HG03095 (cell line): ENCODE data around the gene DPP7.
A peak's percentile ranks its signal among the peaks of the same experiment; 100 is the strongest.
"Not testable (repeated sequence)": the region's sequence is repeated elsewhere in the genome, so short reads cannot be mapped to it uniquely, and the experiment has no call there.

Source experiments
- ATAC-seq: cut with Tn5 transposase; IDR thresholded peaks from one replicate; pipeline ENCODE4 v1.9.1; 2021; ENCODE audit warnings: moderate library complexity; ENCODE audit not compliant: unreplicated experiment

DPP7 gene

GRCh38 chr9:137075275-137075775 lies 39.2 kb downstream of the DPP7 start:
- no peak for ATAC-seq

DNA sequence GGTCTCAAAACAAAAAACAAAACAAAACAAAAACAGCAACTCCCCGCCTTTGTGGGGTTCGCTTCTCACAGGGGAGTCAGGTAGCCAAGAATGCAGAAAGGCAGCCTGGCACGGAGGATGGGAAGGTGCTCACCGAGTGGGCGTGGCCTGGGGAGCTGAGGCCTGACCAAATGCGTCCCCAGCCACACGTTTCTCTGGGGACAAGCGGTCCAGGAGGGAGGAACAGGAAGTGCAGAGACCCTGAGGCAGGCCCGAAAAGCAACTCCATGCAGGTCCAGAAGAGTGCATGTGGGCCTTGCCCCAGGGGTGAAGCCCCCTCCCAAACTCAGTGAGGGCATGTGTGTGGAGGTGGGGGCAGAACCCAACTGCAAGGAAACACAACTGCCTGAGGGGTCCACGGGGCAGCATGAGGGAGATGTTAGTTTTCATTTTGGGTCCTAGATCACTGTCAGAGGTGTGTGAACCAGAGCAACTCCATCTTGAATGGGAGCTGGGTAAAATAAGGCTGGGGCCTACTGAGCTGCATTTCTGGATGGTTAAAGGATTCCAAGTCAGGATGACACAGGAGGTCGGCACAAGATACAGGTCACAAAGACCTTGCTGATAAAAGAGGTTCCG lies 39.8 kb downstream of the DPP7 start:
- ATAC-seq = no peak

GRCh38 chr9:137073992-137074399 lies 40.5 kb downstream of the DPP7 start:
- ATAC-seq = no peak

DNA sequence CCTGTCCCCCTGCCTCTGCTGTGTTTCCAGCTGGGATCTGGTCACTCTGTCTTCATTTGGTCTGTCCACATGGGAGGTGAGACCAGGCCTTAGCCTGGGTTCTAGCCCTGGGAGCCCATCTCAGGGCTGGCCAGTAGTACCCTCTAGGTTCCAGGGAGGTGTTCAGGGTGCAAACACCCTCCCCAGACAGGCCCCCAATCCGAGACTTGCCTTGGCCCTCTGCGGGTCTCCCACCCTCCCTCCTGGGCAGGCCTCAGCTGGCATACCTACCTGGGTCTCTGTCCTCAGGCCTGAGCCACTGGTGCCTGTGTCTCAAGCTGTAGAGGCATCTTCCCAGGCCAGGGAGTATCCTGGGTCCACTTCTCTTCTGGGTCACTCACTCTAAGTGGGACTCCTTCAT lies 43.3 kb downstream of the DPP7 start:
- ATAC-seq = no peak

DNA sequence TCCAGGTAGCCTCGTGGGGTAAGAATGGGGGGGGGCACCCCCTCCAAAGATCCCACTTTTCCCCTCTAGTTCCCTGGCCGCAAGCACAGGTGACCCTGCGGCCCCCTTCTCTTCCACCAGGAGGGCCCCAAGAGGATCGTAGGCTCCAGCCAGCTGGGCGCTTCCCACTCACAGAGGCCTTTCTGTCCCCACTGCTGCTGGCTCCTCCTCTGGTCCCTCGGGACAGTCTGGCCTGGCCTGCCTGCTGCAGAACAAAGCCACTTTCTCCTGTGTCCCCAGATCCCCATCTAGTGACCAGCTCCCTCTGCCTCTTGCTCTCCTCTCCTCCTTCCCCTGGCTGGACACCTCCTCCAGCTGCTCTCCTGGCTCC lies 43.6 kb downstream of the DPP7 start:
- ATAC-seq = peak; percentile 7

DNA sequence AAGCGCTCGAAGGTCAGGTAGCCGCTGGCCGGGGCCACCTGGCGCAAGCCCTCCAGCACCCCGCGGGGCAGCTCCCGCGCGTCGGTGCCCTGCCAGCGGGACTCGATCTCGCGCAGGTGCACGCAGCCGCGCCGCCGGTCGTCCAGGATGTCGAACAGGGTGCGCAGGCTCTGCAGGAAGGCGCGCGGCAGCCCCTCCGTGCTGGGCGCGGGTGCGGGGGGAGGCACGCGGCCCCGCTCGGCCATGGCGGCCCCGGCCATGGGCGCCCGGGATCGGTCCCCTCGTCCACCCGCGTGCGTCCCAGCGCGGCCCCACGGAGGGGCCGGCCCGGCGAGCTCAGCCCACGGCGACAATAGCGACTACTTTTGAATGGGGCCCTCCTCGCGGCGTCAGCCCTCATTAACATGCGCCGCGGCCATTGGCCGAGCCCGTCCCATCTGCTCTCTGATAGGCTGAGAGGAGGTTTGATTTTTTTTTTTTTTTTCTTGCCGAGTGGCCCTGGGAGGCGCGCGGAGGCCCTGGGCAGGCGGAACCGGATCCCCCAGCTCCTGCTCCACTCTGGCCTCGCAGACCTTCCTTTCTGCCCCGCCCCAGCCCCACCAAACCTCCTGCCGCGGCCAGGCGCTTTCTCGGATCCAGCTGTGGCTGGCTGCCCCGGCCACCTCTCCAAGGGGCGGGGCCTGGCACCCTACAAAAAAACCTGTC lies 44.2 kb downstream of the DPP7 start, which contains the start of gene SAPCD2:
Gene SAPCD2 (minus strand): TSS at position 357 of the 705 bp plus-strand sequence. CDS start 97 bp downstream, at position 260.
- ATAC-seq = peak; percentile 50

- ATAC-seq = no peak
Observed at GRCh38 chr9:137069508-137070091, 44.9 kb downstream of the DPP7 start.

DNA sequence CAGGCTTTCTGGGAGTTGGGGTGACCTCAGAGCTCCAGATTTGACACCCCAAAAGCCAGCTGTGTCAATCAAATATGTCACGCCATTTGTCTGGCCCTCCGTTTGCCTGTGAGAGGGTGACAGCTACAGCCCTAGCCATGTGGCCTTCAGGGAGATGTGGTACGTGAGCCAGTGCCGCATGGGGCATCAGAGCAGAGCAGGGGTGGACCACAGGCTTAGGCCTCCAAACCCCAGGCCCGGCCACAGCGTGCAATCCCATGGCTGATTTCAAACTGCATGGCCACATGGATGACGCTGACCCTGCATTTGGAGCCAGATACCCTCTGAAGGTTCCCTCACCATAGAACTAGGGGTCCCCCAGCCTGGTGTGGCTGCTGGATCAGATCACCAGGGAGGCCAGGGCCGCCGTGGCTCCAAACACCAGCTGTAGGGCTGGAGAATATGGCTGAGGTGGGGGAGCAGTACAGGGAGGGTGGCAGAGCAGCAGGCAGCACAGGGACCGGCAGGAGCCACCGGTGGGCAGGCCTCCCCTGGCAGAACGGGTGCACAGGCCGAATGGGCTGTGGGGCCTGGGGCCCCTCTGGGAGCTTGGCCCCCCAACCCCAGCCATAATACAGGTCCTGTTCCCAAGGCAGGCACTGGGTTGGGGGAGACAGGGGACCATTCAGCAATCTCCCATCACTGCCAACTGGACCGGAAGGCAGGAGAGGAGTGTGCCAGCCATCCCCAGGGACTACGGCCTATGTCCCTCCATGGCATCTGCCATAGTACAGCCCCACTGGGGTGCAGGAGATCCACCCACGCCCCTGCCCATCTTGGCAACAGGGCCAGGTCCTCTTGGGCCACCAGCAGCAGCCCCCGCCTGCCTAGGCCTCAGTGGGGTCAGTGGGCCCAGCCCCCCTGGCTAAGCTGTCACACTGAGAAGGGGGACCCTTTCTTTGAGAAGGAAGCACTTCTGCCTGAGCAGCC lies 45.7 kb downstream of the DPP7 start:
- no peak for ATAC-seq

- no peak for ATAC-seq
Observed at GRCh38 chr9:137067860-137068538, 46.5 kb downstream of the DPP7 start.

DNA sequence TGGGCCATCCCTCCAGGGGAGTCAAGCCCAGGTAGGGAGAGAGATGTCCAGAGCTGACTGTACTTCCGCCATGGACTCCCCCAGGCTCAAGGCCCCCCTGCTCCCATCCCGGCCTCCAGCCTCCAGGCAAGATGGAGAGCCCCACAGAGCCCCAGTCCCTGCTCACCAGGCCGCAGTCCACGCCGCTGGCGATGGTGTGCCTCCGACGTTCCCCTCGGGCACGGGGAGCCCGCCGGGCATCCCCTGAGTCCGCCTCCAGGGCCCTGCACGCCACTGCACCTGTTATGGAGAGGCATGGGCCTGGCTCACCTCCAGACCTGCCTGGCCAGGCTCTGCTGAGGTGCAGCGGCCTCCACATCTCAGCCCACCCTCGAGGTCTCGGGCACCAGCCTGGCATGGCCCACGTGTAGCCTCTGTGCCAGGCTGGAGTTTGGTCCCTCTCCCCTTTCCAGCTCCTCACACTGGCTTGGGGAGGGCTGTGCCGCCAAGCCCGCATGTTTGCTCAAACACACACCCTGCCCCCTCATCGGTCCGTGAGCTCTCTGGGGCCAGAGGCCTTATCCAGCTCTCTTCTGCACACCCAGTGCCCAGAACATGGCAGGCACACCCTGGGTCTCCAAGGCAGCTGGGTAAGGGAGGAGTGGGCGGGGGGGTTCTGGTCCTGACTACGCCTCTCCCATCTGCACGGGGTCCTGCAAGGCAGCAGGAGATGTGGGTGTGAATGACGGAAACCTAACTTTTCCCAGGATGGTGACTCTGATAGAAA lies 48.3 kb downstream of the DPP7 start:
- ATAC-seq = no peak

GRCh38 chr9:137065336-137065967 lies 49.1 kb downstream of the DPP7 start:
- ATAC-seq = no peak

GRCh38 chr9:137064880-137065164 lies 49.7 kb downstream of the DPP7 start:
- ATAC-seq = no peak

DNA sequence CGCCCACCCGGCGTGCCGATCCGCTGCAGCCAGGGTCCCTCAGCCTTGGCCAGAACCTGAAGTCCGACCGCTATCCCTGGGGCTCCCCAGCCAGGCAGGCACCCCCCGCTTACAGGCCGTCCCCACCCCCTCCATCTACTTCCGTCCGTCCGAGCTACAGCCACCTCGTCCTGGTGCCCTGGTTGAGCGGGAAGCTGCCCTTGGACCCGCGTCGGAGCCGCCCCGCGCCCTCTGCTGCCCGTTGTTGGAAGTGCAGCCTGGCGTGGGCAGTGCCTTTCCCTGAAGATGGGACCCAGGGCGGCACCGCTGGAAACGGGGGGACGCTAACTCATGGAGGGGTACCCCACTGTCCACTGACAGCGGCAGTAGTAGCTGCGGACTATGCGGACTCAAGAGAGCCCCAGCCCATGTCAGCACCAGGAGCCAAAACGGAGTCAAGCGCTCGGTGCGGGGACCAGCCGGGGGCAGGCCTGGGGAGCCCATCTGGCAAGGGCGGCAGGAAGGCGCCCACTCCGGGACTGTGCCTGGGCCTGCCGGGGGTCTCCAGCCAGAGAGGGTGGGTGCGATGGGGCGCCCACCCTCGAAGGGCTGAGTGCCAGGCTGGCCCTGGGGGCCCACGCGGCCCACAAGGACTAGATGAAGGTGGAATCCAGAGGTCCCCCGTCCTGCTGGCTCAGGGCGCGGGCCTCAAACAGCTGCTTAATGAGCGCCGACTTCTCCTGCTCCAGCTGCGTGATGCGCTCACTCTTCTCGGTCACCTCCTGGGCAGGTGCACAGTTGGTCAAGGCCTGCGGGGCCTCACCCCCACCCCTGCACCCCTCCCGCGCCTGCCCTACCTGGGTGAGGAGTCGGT lies 50.3 kb downstream of the DPP7 start:
- no peak for ATAC-seq

DNA sequence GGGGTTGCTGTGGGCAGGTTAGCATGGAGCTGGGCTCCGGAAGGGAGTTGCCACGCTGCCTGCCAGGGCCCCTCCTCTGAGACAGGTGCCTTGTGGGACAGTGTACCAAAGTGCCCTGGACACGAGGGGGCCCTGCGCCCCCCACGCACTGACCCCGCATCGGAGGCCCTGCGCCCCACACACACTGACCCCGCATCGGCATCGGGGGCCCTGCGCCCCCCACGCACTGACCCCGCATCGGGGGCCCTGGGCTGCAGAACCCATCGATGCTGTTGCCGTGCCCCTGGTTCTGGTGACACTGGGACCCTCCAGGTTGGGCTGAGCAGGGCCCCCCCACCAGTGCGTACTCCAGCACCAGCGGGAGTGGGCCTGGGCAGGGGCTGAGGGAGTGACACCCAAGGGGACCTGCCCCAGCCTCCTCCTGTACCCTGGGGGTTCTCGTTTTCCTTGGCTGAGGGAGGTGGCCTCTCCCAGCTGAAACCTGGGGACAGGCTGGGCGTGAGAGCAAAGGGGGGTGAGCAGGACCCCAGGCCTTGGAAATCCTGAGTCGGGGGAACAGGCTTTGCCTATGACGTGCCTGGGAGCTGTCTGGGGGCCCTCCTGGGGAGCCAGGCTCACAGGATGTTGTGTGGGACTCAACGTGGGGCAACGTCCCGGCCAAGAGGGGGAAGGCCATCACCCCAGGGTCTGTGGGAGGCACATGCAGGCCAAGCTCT lies 51.1 kb downstream of the DPP7 start:
- no peak for ATAC-seq

DNA sequence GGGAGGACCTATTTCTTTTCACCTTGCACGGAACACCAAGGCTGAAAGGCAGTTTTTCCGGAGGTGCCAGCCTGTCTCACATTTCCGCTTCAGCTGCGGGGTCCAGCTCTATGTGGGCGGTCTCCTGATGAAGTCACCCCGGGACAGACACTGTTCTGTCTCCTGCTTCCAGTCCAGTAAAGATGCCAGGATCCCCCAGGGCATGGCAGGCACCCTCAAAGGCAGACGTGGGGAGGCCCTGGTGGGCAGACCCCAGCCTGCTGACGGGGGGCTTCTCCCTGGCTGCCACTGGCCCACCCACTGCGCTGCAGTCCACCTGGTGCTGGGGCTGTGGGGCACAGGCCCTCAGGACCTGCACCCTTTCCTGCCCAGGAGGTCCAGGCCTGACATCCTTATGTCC lies 51.7 kb downstream of the DPP7 start:
- ATAC-seq = not testable (repeated sequence)

- no peak for ATAC-seq
Observed at GRCh38 chr9:137062384-137062783, 52.1 kb downstream of the DPP7 start.
